Measurements from ENCODE around the gene RUFY3.
"Not testable (repeated sequence)": the region's sequence is repeated elsewhere in the genome, so short reads cannot be mapped to it uniquely, and the experiment has no call there.

The RUFY3 gene

DNA sequence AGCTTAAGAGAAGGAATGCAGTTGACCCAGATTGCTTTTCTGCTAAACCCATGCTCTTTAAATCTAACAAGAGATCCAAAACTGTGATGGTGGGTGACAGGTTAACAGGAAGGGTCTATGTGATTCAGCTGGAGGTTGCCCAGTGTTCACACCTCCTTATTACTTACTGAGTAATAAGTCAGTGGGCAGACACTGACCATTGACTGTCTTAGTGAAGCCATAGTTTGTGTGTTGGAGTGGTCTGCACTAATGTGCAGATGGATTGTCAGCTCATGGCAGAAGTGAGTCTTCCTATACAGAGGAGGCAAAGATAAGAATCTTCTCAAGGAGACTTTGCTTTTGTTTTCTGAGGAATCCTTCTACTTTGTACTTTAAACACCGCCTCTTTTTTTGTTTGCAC lies 15.2 kb upstream of the RUFY3 start:
- no peak for DNase-seq

DNA sequence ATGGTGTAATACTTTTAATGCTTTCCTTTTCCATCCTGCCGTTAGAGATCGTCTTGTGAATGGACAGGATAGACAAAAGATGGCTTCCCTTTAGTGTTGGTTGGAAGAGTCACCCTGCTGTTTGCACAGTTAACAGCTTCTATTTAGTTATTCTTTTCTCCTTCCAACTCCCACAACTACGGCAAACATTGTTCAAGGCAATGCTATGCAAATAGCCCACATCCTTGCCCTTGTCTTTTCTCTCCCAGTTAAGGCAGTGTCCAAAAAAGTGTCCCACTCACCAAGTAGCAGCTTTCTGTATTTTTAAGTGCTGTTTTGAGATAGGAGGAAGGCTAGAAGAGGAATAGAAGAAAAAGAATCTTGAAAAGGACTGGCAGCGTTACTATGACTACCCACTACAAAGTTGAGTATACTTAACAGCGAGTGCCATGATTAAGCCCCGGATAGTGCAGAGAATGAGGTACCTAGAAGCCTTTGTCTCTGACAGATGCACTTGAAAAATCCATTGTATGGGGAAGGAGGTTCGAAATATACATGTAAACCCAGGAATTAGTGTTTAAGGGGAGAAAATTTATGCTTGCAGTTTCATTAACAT lies 12.1 kb upstream of the RUFY3 start:
- no peak for DNase-seq

DNA sequence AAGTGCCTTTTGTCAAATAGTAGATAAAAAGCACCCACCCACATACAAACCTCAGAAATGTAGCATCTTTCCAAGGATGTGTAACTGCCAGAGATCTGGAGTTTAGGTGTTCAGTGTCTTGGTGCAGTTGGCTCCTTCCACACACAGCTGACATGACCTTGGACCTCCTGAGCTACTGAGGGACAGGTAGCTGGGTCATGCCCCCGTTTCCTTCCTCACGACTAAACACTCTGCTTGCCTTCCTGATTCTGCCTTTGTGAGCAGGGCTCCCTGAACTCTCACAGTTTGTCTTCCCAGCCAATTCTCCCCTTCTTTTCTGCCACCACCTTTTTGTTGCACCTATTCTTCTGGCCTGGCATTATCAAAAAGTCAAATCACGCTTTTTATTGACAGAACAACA lies 10.2 kb upstream of the RUFY3 start:
- no peak for DNase-seq

DNA sequence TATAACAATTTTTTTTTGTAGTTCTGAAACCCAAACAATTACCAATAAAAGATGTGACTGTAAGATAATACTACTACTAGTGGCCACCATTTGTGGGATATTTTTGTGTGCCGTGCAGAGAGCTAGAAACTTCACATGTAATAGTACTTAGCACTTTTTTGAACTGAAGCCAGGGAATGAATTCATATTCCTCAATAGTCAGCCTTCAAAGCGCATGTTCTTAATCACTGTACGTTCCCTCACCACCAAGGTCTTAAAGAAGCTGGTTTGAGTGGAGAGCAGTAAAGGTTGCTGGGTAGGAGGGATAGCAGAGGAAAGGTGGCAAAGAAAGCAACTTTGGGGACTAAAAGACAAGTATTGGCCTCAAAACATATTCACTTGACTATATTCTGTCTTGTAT lies 9.6 kb upstream of the RUFY3 start:
- no peak for DNase-seq

DNA sequence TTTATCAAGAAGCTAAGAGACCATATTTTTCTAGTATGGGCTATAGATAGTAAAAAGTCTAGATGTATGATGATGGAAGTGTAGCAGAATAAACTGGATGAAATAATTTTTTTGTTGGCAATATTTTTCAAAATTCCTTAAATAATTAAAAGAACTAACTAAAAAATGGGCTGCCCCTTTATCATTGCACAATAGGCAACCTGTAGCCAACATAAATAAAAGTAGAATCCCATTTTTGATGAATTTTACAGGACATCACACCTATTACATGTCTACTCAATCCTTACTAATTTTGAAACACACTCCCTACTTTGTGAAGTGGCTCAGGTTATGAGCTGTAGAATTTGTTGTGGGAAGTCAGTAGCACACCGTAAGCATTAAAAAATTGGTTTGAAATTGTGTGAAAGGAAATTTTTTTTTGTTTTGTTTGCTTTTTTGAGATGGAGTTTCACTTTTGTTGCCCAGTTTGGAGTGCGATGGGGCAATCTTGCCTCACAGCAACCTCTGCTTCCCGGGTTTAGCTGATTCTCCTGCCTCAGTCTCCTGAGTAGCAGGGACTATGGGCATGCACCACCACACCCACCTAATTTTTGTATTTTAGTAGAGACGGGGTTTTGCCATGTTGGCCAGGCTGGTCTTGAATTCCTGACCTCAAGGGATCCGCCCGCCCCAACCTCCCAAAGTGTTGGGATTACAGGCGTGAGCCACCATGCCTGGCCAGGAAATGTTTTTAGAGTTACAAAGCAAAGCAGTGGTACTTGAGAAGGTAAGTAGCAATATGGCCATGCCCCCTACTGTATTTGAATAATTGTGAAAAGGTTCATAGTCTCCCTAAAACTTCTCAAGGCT lies 8.9 kb upstream of the RUFY3 start:
- DNase-seq: no peak

DNA sequence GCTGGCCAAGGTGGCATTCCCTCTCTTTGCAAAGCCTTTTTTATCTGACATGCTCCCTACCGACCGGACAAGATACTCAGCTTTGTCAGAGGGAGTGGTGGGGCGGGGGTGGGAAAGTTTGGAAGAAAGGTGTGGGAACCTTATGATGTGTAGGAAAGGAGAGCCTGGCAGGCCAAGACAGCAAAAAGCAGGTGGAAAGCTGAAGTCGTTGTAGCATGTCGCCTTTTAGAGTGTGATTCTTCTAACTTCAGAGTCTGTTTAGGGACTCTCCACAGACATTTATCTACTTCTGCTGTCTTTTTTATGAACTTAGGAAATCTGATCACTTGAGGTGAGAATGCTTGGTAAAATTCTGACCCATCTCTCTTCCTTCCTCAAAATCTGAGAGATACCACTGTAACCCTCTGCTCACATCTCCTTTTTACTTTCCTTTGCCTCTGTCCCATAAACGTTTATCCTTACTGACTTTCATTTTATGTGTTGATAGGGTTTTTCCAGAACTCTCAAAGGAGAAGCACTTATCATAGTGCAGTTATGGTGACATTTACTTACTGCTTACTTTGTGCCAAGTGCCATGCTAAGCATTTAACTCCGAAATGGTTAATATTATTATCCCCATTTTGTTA lies 8.2 kb upstream of the RUFY3 start:
- DNase-seq: no peak

DNA sequence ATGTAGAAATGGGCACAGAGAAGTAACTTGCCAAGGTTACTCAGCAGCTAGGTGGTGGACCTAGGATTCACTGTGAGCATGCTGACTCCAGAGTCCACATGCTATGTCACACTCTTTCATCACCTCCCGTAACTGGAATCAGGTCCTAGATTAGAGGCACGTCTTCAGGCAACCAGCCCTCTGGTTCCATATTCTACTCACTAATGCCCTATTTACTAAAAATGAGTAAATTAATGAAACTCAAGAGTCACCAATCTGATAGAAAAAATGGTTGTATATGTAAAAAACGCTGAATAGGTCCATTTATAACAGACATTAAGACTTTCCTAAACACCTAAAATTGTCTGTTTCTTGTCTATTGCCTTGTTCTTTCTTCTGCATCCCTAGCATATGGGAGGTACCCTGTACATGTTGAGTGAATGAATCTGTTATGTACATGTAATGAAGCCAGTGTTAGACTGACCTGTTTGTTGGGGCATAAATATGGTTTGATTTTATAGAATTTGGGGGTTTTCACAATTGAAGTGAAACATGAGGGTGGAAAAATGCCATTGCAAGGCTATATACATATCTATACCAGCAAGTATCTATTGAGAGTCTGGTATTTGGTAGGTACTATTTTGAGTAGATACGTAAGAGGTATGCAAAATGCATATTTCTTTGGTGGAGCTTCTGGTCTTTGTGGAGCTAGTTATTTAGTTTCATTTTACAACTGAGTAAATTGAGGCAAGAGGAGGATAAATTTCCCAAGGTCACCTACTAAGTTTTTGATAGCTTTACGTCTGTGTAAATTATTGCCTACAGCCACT lies 7.5 kb upstream of the RUFY3 start:
- no peak for DNase-seq

DNA sequence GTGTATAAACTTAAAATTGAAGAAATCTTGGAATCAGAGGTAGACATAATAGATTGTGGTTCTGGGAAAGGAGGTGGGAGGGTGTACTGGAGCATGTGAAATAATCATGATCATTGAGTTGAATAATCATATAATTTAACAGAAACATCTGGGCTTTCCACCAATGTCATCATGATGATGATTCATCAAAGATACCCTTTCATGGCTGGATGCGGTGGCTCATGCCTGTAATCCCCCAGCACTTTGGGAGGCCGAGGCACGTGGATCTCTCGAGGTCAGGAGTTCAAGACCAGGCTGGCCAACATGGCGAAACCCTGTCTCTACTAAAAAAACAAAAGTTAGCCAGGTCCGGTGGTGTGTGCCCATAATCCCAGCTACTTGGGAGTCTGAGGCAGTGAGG lies 6.7 kb upstream of the RUFY3 start:
- DNase-seq: no peak

DNA sequence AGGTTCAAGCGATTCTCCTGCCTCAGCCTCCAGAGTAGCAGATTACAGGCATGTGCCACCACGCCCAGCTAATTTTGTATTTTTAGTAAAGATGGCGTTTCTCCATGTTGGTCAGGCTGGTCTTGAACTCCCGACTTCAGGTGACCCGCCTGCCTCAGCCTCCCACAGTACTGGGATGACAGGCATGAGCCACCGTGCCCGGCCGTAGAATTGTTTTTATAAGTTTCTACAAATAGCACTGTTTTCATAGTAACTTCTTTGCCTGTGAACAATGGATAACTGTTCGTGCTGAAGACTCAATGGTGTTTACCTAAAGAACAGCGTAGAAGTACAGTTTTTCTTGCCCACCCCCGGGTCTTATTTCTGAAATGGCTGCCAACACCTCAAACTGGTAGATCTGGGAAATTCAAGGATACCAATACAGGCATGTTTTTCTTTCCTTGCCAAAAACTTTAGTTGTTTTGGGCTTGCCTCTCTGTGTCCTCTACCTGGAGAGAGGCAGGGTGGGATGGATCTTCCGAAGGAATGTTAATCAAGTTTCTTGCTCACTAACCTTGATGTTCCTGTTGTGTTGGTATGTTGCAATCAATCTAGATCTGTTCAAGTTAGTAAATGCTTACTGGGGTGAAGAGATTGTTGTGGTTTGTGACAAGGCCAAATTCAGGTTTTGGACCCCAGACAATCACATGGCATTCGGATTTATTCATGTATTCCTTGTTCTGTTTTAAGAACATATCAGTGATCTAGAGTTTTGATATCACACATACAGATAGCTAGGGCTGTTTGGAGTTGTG lies 2.8 kb upstream of the RUFY3 start:
- DNase-seq: no peak

DNA sequence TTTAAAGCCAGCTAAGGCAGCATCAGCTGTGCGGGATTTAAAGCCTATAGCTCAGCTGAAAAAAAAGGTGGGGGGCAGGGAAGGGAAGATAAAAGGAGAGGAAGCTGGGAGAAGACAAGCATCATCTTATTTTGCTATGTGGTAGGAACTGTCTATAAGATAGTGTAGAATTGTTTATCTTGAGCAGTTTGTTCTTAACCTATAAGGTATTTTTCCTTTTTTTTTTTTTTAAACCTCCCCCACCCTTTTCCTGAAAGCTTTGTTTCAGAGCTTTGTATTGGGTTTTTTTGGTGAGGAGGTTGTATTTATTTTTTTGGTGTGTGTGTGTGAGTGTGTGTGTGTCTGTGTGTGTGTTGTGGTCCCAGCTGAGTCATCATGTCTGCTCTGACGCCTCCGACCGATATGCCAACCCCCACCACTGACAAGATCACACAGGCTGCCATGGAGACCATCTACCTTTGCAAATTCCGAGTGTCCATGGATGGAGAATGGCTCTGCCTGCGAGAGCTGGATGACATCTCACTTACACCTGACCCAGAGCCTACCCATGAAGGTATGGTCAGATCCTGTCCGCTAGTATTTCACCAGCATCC lies 531 bp downstream of the RUFY3 start:
- DNase-seq: peak; percentile 7

DNA sequence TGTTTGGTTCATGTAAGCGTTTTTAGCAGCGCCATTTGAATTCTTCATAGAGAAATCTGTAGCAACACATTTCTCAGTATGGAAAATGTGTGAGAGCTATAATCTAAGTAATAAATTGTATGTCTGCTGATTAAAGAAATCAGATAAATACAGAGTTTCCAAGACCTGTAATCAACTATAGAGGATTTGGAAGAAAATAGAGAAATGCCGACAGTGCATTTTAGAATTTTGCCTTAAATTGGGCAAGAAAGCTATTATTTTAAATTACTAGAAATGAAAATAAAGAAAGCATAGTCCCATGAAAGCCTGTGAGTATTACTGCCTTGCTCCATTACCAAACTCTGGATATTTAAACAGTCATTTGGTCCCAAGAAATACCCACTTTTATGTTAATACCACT lies 2.7 kb downstream of the RUFY3 start:
- DNase-seq: no peak

DNA sequence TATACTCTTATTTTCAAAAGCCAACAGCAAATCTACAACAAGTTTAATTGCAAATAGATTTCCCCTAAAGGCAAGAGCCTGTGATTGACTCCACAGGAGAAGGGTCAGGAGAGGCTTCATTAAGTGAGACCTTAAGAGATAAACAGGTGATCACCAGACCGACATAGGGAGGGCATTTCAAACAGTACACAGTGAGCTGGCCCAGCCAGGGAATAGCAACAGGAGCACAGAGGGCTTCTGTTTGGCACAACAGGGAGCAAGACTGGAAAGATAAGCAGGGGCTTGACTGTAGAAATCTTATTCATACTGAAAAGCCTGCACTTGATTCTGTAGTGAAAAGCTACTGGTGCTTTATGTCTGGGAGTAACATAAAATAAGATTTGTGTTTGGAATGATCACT lies 3.9 kb downstream of the RUFY3 start:
- no peak for DNase-seq

DNA sequence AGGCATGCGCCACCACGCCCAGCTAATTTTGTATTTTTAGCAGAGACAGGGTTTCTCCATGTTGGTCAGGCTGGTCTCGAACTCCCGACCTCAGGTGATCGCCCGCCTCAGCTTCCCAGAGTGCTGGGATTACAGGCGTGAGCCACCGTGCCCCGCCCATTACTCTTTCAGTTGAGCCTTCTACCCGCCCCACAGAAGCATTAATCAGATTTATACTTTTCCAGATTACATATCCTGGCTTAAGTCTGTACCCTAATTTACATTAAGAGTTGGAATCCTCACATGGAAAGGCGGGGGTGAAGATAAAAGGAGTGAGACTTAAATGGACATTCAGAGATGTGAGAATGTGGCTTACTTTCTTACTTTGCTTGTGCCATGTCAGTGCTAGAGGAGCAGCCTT lies 4.8 kb downstream of the RUFY3 start:
- not testable (repeated sequence) for DNase-seq

DNA sequence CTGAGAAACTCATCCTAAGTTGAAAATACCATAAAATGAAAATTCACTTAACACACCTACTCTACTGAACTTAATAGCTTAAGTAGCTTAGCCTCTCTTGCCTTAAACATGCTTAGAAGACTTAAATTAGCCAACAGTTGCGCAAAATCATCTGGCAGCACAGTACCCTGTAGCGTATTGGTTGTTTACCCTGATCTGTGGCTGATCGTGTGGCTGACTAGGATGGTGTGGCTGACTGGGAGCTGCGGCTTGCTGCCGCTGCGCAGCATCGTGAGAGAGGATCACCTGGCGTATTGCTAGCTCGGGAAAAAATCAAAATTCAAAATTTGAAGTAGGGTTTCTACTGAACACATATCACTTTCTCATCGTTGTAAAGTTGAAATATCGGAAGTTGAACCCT lies 6.3 kb downstream of the RUFY3 start:
- DNase-seq: no peak

DNA sequence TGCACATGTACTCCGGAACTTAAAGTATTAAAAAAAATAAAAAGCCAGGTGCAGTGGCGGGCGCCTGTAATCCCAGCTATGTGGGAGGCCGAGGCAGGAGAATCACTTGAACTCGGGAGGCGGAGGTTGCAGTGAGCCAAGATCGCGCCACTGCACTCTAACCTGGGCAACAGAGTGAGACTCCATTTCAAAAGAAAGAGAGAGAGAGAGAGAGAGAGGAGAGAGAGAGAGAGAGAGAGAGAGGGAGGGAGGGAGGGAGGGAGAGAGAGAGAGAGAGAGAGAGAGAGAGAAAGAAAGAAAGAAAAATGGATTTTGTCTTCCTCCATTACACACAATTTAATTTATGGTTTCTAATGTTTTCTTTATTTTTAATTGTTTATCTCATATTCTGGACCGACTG lies 11.1 kb downstream of the RUFY3 start:
- DNase-seq: not testable (repeated sequence)

DNA sequence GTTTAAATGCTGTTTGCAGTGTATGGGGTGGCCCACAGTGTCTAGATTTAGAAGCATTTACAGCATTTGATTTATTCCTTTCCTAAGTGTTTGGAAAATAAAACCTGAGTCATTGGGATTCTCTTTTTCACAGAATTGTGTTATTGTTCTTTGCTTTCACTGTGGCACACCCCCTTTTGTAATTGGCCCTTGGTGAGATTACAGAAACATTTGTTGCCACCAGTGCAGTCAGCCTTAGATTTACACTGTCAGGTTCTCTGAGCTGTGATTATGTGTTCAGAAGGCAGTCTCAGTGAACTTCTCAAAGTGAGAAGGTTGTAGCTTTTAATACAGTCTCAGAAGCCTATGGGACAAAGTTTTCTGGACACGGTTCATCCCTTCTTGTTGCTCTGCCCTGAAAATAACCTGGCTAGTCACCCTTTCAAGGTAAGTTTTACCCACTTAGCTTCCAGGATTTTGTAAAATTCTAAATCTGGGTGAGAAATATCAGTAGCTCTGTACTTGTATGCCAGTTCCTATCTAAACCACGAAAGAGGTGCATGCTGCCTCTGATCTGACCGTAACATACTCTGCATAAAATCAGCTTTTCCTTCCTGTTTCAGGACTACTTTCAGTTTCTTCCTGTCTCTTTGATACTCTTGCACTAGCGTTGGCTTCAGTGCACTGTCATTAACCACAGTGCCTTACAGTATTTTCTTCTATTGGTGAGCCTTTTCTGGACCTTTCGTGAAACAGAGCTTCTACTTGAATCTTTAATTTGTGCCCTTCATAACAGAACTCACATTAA lies 12.6 kb downstream of the RUFY3 start:
- no peak for DNase-seq

DNA sequence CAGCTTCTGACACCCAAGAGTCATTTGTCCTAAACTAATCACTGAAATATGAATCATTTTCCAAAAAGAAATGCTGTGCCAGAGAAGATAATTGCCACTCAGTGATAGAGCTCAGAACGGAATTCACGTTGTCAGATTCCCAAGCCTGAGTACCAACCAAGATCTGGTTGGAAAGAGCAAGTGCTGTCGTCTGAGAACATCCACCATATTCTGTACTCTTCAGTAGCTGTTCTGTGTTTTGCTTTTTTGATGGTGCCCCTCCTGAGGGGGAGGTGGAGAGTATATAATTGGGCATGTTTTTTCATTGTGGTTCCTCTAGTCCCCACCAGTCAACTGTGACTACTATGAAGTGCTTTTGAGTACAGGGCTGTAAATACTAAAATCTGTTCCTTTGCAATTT lies 13.2 kb downstream of the RUFY3 start:
- no peak for DNase-seq

DNA sequence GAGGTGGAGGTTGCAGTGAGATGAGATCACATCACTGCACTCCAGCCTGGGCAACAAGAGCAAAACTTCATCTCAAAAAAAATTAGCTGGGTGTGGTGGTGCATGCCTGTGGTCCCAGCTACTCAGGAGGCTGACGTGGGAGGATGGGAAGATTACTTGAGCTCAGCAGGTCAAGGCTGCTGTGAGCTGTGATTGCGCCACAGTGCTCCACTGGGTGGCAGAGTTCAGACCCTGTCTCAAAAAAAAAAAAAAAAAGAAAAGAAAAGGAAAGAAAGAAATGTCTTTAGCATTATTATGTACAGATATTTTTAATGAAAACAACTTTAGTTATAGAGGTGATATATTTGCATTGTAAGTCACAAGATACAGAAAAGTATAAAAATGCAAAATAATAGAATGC lies 14.2 kb downstream of the RUFY3 start:
- not testable (repeated sequence) for DNase-seq

DNA sequence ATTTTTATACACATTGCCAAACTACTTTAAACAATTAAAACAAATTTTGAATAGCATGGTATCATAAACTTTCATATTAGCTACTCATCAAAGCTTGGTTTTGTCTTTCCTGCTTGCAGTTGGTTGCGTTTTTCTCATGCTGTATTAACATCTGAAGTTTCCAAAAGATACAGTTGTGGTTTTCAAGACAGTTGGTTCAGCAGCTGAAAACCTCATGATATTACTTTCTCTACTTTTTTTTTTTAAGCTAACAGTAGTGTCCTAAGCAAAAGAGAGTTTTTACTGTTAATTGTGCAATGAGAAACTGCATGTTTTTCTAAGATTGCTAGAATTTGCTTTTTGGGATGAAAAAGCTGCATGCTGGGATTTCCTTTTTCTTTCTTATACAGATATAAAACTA lies 15.2 kb downstream of the RUFY3 start:
- DNase-seq: no peak

DNA sequence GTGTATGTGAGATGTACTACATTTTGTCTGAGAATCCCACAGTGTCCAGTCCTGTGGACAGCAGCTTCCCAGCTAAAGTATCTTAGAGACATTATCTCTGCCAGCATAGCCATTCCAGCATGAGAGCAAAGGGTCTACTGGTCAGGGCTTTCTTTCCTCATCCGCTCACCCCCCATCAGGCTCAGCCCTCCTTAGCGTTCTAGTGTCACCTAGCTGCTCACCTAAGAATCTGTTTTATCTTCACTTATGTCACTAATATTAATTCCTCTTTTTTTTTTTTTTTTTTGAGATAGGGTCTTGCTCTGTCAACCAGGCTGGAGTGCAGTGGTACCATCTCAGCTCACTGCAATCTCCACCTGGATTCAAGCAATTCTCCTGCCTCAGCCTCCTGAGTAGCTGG lies 15.6 kb downstream of the RUFY3 start:
- DNase-seq: no peak
